Measurements from ENCODE around the gene SLC35G4.

DNA sequence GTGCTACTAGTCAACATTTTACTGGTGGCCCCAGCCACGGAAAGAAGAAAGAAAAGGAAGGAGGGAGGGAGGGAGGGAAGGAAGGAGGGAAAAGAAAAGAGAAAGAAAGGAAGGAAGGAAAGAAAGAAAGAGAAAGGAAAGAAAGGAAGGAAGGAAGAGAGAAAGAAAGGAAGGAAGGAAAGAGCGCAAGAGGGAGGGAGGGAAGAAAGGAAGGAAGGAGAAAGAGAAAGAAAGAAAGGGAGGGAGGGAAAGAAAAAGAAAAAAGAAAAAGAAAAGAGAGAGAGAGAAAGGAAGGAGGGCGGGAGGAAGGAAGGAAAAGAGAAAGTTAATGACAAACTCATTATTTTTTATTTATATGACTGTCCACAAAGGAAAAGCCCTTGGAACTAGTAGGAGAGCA lies 34.9 kb upstream of the SLC35G4 start:
- TF ChIP-seq, protein P1, sequence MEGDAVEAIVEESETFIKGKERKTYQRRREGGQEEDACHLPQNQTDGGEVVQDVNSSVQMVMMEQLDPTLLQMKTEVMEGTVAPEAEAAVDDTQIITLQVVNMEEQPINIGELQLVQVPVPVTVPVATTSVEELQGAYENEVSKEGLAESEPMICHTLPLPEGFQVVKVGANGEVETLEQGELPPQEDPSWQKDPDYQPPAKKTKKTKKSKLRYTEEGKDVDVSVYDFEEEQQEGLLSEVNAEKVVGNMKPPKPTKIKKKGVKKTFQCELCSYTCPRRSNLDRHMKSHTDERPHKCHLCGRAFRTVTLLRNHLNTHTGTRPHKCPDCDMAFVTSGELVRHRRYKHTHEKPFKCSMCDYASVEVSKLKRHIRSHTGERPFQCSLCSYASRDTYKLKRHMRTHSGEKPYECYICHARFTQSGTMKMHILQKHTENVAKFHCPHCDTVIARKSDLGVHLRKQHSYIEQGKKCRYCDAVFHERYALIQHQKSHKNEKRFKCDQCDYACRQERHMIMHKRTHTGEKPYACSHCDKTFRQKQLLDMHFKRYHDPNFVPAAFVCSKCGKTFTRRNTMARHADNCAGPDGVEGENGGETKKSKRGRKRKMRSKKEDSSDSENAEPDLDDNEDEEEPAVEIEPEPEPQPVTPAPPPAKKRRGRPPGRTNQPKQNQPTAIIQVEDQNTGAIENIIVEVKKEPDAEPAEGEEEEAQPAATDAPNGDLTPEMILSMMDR (IDR thresholded peaks at IDR 0.05) = no peak
- TF ChIP-seq POLR2A (IDR thresholded peaks at IDR 0.05) = no peak

All from thyroid gland (tissue), 4 donors.